H1 (cell line): ENCODE results near the gene KCNV2. TPM values are rescaled to one million over a fixed set of nuclear protein-coding genes. Genes with fewer than 3 reads are reported as not detected.

ENCODE experiments used
- ASH2L ChIP-seq: fragments of 200-600, 300-600 bp; sonication (generic); IDR thresholded peaks from one replicate; pipeline ENCODE4 v1.7.1; 2017; ENCODE audit warnings: low read length
- EZH2 ChIP-seq: fragments of 200-600 bp; sonication (generic); IDR thresholded peaks from 2 replicates; pipeline ENCODE4 v1.7.1; 2012; ENCODE audit warnings: low read depth, mild to moderate bottlenecking, moderate library complexity, low read length, inconsistent platforms; ENCODE audit not compliant: severe bottlenecking
- GTF2F1 ChIP-seq: IDR thresholded peaks from 2 replicates; pipeline ENCODE4 v1.6.1; 2012; ENCODE audit warnings: low read depth, low read length, improper control_type of control experiment, borderline replicate concordance
- MAFK ChIP-seq: IDR thresholded peaks from 2 replicates; pipeline ENCODE4 v1.6.1; 2012; ENCODE audit warnings: low read depth, mild to moderate bottlenecking, improper control_type of control experiment, low read length
- POLR2A ChIP-seq, 2 experiments: IDR thresholded peaks; 1 replicate in 1 of 2; 2 replicates in 1 of 2; pipeline ENCODE4 v1.6.1; 2011; ENCODE audit warnings: low read depth in 2 of 2, low read length in 2 of 2, mild to moderate bottlenecking in 2 of 2; ENCODE audit errors: control extremely low read depth in 1 of 2
- RBBP5 ChIP-seq: IDR thresholded peaks from 2 replicates; pipeline ENCODE4 v1.7.1; 2012; ENCODE audit warnings: low read depth, mild to moderate bottlenecking, inconsistent platforms, low read length, moderate library complexity, borderline replicate concordance
- RNF2 ChIP-seq: fragments of 200-900, 300-1000 bp; sonication (generic); IDR thresholded peaks from 2 replicates; pipeline ENCODE4 v1.7.1; 2016; ENCODE audit warnings: borderline replicate concordance, low read depth, mild to moderate bottlenecking, antibody characterized with exemption, low read length; ENCODE audit not compliant: poor library complexity, severe bottlenecking; ENCODE audit errors: missing control alignments
- RXRA ChIP-seq: IDR thresholded peaks from 2 replicates; pipeline ENCODE4 v1.6.1; 2011; ENCODE audit warnings: low read depth, mild to moderate bottlenecking, low read length, moderate library complexity; ENCODE audit not compliant: insufficient read depth
- SP2 ChIP-seq: IDR thresholded peaks from 2 replicates; pipeline ENCODE4 v1.6.1; 2012; ENCODE audit warnings: mild to moderate bottlenecking, low read length, inconsistent platforms
- TAF7 ChIP-seq: optimal IDR thresholded peaks from 2 replicates; pipeline ENCODE3; 2011; ENCODE audit warnings: low read depth, mild to moderate bottlenecking, inconsistent platforms, low read length, moderate library complexity, borderline replicate concordance
- TEAD4 ChIP-seq: IDR thresholded peaks from 2 replicates; pipeline ENCODE4 v1.6.1; 2012; ENCODE audit warnings: low read depth, low read length, inconsistent platforms, mixed read lengths
- polyA plus RNA-seq, 7 experiments: library from polyadenylated mRNA; depleted of rRNA in 3 of 7; stranded (reverse) in 5 of 7; unstranded in 2 of 7; fragments of >200 nt in 5 of 7; fragments of 200-250 nt in 2 of 7; gene quantifications; 1 replicate in 5 of 7; 2 replicates in 1 of 7; 4 replicates in 1 of 7; pipeline versions ENCODE4 v1.2.1 to v1.2.3, GENCODE V29; 2011 to 2013; ENCODE audit warnings: missing spikeins in 2 of 7, mixed read lengths in 2 of 7
- total RNA-seq: library from RNA; stranded (reverse); fragmentation: NEBNext Ultra II Directional; extraction: Animal tissue kit (Norgen Biotek cat#: 25700); gene quantifications from 2 replicates; pipeline ENCODE4 v1.2.1, GENCODE V29; 2021
- TF ChIP-seq, protein P1 (sequence below): fragments of 300-600 bp; sonication (generic); IDR thresholded peaks from 2 replicates; pipeline ENCODE4 v1.7.1; 2012; ENCODE audit warnings: low read length, moderate library complexity, mild to moderate bottlenecking, inconsistent platforms; ENCODE audit not compliant: insufficient replicate concordance

KCNV2 gene
- total and polyA plus RNA-seq, 2 of the 8 experiments (the other 6 are each of a cell fraction or from before 2014, with no cell fraction given): not detected

GRCh38 chr9:2729721-2730120 lies 12.4 kb downstream of the KCNV2 start (continued):
- TF ChIP-seq, protein P1, sequence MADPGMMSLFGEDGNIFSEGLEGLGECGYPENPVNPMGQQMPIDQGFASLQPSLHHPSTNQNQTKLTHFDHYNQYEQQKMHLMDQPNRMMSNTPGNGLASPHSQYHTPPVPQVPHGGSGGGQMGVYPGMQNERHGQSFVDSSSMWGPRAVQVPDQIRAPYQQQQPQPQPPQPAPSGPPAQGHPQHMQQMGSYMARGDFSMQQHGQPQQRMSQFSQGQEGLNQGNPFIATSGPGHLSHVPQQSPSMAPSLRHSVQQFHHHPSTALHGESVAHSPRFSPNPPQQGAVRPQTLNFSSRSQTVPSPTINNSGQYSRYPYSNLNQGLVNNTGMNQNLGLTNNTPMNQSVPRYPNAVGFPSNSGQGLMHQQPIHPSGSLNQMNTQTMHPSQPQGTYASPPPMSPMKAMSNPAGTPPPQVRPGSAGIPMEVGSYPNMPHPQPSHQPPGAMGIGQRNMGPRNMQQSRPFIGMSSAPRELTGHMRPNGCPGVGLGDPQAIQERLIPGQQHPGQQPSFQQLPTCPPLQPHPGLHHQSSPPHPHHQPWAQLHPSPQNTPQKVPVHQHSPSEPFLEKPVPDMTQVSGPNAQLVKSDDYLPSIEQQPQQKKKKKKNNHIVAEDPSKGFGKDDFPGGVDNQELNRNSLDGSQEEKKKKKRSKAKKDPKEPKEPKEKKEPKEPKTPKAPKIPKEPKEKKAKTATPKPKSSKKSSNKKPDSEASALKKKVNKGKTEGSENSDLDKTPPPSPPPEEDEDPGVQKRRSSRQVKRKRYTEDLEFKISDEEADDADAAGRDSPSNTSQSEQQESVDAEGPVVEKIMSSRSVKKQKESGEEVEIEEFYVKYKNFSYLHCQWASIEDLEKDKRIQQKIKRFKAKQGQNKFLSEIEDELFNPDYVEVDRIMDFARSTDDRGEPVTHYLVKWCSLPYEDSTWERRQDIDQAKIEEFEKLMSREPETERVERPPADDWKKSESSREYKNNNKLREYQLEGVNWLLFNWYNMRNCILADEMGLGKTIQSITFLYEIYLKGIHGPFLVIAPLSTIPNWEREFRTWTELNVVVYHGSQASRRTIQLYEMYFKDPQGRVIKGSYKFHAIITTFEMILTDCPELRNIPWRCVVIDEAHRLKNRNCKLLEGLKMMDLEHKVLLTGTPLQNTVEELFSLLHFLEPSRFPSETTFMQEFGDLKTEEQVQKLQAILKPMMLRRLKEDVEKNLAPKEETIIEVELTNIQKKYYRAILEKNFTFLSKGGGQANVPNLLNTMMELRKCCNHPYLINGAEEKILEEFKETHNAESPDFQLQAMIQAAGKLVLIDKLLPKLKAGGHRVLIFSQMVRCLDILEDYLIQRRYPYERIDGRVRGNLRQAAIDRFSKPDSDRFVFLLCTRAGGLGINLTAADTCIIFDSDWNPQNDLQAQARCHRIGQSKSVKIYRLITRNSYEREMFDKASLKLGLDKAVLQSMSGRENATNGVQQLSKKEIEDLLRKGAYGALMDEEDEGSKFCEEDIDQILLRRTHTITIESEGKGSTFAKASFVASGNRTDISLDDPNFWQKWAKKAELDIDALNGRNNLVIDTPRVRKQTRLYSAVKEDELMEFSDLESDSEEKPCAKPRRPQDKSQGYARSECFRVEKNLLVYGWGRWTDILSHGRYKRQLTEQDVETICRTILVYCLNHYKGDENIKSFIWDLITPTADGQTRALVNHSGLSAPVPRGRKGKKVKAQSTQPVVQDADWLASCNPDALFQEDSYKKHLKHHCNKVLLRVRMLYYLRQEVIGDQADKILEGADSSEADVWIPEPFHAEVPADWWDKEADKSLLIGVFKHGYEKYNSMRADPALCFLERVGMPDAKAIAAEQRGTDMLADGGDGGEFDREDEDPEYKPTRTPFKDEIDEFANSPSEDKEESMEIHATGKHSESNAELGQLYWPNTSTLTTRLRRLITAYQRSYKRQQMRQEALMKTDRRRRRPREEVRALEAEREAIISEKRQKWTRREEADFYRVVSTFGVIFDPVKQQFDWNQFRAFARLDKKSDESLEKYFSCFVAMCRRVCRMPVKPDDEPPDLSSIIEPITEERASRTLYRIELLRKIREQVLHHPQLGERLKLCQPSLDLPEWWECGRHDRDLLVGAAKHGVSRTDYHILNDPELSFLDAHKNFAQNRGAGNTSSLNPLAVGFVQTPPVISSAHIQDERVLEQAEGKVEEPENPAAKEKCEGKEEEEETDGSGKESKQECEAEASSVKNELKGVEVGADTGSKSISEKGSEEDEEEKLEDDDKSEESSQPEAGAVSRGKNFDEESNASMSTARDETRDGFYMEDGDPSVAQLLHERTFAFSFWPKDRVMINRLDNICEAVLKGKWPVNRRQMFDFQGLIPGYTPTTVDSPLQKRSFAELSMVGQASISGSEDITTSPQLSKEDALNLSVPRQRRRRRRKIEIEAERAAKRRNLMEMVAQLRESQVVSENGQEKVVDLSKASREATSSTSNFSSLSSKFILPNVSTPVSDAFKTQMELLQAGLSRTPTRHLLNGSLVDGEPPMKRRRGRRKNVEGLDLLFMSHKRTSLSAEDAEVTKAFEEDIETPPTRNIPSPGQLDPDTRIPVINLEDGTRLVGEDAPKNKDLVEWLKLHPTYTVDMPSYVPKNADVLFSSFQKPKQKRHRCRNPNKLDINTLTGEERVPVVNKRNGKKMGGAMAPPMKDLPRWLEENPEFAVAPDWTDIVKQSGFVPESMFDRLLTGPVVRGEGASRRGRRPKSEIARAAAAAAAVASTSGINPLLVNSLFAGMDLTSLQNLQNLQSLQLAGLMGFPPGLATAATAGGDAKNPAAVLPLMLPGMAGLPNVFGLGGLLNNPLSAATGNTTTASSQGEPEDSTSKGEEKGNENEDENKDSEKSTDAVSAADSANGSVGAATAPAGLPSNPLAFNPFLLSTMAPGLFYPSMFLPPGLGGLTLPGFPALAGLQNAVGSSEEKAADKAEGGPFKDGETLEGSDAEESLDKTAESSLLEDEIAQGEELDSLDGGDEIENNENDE: no peak
- no peak for TF ChIP-seq GTF2F1
- TF ChIP-seq POLR2A (IDR thresholded peaks at IDR 0.05; ENCODE audit: control extremely low read depth in 1 of 2, low read depth in 2 of 2, low read length in 2 of 2): no peak
- TF ChIP-seq MAFK: no peak
- TF ChIP-seq SP2: no peak
- no peak for TF ChIP-seq RNF2
- TF ChIP-seq RBBP5: no peak
- no peak for TF ChIP-seq TAF7
- TF ChIP-seq TEAD4: no peak
- TF ChIP-seq EZH2: no peak
- no peak for TF ChIP-seq ASH2L
- no peak for TF ChIP-seq RXRA
